OCI-M2 (cell line): ENCODE data around the gene PTPRH.
"Not testable (repeated sequence)": the region's sequence is repeated elsewhere in the genome, so short reads cannot be mapped to it uniquely, and the experiment has no call there.

Source experiments
- DNase-seq: peaks from one replicate; lab custom pipeline; 2025; ENCODE audit not compliant: unreplicated experiment; lab: John Stamatoyannopoulos, UW

The PTPRH gene

GRCh38 chr19:55186080-55186479 is 23.2 kb downstream of the PTPRH start:
- no peak for DNase-seq

- no peak for DNase-seq
Observed at GRCh38 chr19:55181740-55182139, 27.6 kb downstream of the PTPRH start.

GRCh38 chr19:55179606-55180484 is 29.5 kb downstream of the PTPRH start, which contains the start of gene SYT5:
TSS of gene SYT5 (minus strand) at chr19:55180289. CDS start at chr19:55179041, 1,248 bp downstream.
- no peak for DNase-seq

GRCh38 chr19:55178781-55179599 is 30.3 kb downstream of the PTPRH start:
- peak; percentile 82 for DNase-seq

GRCh38 chr19:55176076-55176475 is 33.2 kb downstream of the PTPRH start:
- DNase-seq = no peak

GRCh38 chr19:55175117-55175867 is 34.0 kb downstream of the PTPRH start:
- DNase-seq = no peak

GRCh38 chr19:55174425-55175116 is 34.7 kb downstream of the PTPRH start:
- DNase-seq = no peak

- DNase-seq = no peak
Observed at GRCh38 chr19:55173714-55174409, 35.4 kb downstream of the PTPRH start.

GRCh38 chr19:55173186-55173713 is 36.1 kb downstream of the PTPRH start:
- DNase-seq = no peak

GRCh38 chr19:55172741-55173140 is 36.6 kb downstream of the PTPRH start:
- no peak for DNase-seq

GRCh38 chr19:55172318-55172717 is 37.0 kb downstream of the PTPRH start:
- not testable (repeated sequence) for DNase-seq

GRCh38 chr19:55171440-55171839 is 37.9 kb downstream of the PTPRH start:
- DNase-seq = no peak

GRCh38 chr19:55169136-55169535 is 40.2 kb downstream of the PTPRH start:
- no peak for DNase-seq

- DNase-seq = peak; percentile 97
Observed at GRCh38 chr19:55166530-55167268, 42.6 kb downstream of the PTPRH start, which contains the start of gene DNAAF3. TSS of gene DNAAF3 (minus strand) at chr19:55166613. CDS start at chr19:55166413, 200 bp downstream.

GRCh38 chr19:55165952-55166529 is 43.3 kb downstream of the PTPRH start:
- peak; percentile 66 for DNase-seq

- no peak for DNase-seq
Observed at GRCh38 chr19:55161571-55162322, 47.6 kb downstream of the PTPRH start.

- no peak for DNase-seq
Observed at GRCh38 chr19:55160986-55161365, 48.3 kb downstream of the PTPRH start.
